Femur (tissue), 1 donor: ENCODE results near the gene RRP9.

Experiments used
- DNase-seq: peaks from one replicate; pipeline ENCODE4 v3.0.0-alpha.2; 2017

Gene RRP9

DNA sequence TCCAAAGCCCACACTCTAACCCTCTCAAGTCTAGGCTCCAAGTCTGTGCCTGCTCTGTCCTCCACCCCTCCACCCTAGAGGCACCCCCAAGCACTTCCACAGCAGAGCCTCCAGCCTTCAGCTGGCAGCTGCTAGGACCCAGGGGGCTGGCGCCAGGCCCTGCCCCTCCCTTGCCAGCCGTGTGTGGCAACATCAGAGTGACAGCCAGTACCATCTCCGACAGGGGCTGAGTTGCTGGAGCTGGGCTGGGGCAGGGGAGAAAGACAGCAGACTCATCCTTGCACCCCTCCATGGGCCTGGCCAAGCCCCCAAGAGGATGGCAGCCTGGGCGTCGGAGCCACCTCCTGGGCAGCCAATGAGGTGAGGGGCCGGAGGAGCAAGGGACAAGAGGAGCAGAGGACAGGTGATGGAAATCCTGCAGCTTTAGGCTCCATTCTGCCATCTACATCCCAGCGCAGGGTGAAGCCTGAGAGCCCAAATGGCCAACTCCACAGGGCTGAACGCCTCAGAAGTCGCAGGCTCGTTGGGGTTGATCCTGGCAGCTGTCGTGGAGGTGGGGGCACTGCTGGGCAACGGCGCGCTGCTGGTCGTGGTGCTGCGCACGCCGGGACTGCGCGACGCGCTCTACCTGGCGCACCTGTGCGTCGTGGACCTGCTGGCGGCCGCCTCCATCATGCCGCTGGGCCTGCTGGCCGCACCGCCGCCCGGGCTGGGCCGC, 13.6 kb upstream of the RRP9 start, which contains the start of gene GPR62:
Gene GPR62 (plus strand): TSS at position 207 of the 718 bp plus-strand sequence. CDS start 272 bp downstream, at position 479.
- DNase-seq, result no peak

DNA sequence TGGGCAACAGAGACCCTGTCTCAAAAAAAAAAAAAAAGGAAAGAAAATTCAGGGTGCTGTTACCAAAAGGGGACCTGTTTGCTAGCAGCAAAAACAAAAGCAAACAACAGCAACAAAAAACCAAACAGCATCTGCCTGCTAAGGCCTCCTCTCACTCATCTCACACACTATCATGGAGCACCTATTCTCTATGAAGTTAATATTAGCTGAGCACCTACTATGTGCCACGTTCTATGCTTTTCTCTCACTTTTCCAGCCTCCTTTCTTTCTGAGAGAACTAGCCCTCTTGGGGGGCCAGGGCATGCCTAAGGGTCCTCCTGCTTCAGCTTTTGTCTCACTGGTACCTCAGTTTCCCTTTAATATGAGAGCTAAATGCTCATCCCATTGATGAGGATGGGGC, 13.0 kb upstream of the RRP9 start:
- no peak for DNase-seq

- DNase-seq, result no peak
Observed at GRCh38 chr3:51954105-51954504, 12.4 kb upstream of the RRP9 start.

DNA sequence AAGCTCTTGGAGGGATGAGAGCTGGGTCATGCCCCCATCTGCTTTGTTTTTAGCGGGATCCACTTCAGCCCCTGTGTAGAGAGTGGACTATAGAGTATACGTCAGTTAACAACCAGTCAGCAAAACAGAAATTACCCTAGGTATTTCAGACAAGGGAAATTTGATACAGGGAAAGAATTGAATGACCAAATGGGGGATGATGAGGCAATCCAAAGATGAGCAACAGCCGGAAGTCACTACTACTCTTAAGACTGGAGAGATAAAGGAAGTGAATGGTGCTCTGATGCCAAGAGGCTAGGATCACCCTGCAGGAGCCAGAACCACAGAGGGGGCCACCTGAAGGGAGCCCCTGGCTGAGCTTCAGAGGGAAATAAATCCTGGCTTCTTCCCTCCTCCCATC, 11.7 kb upstream of the RRP9 start:
- no peak for DNase-seq

DNA sequence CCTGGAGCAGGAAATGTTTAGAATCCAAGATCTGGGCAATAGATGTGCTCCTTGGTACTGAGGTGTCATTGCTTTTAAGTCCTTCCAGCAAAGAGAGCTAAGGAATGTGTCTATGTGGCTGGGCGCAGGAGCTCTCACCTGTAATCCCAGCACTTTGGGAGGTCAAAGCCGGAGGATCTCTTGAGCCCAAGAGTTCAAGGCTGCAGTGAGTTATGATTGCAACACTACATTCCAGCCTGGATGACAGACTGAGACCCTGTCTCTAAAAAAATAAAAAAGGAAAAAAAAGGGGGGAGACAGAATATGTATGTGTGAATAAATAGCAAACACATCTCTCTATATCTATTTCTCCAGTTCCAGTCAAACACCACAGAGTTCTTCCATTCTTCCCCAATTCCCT, 9.2 kb upstream of the RRP9 start:
- no peak for DNase-seq

GRCh38 chr3:51949121-51949520, 7.4 kb upstream of the RRP9 start:
- DNase-seq, result no peak

DNA sequence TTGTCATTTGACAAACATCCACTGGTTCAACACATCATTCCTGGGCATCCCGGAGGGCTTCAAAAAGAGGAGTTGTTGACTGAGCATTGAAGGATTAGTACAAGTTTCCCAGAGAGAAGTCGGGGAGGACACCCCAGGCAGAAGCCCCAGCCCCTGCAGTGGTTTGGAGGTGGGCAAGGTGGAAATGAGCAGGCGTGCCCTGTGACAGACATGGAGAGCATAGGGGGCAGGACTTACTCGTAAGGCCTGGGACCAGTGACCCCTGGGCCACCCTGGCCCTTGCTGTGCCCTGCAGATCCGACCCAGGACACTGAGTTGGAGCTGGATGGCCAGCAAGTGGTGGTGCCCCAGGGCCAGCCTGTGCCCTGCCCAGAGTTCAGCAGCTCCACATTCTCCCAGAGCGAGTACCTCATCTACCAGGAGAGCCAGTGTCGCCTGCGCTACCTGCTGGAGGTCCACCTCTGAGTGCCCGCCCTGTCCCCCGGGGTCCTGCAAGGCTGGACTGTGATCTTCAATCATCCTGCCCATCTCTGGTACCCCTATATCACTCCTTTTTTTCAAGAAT, 6.4 kb upstream of the RRP9 start:
- peak; percentile 14 for DNase-seq

DNA sequence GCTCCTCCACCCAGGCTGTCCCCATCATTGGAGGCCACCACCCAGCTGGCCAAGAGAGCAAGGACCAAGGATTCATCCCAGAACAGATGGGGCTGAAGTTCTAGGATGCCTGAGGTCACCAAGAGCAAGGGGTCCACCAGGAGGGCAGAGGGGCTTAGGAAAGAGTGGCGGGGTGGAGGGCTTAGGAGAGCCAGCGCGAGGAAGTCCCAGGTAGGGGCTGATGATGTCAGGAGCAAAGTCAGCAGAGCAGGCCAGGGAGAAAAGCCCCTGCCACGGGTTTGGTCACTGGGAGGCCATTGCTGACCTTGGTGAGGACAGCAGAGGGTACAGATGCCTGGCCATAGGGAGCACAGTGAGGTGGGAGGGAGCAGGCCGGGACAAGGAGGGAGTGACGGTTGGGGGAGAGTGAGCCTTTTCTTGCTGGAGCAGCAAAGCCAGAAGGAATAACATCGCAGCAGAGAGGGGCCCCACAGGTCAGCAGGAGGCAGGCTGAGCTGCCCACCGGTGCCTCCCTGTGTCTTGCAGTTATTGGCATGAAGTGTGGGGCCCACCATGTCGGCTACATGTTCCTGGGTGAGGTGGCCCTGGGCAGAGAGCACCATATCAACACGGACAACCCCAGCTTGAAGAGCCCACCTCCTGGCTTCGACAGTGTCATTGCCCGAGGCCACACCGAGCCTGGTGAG, 5.7 kb upstream of the RRP9 start:
- DNase-seq, result no peak

- DNase-seq, result peak; percentile 16
Observed at GRCh38 chr3:51946796-51947195, 5.1 kb upstream of the RRP9 start.

DNA sequence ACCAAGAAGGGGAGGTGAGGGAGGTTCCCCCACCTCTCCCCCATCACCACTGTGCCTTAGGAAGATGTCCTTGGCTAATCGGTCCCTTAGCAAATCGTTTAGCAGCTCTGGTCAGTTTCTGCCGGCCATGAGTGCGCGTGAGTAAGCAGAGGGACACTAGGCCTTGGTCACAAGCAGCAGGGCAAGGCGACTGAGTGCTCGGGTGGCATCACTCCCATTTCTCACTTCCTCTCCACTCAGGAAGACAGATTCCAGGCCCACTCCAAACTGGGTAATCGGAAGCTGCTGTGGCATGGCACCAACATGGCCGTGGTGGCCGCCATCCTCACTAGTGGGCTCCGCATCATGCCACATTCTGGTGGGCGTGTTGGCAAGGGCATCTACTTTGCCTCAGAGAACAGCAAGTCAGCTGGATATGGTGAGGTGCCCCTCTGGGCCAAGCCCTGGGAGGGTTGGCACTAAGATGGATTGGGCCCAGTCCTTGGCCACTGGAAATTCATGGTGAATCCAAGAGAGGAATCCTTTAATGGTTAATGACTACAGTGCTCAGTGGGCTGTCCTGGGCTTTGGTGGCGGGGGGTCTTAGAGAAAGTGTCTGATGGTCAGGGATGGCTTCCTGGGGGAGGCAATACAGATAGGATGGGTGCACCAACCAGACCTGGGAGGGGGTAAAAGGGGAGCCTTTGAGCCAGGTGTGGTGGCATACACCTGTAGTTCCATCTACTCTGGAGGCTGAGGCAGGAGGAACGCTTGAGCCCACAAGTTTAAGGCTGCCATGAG, 4.4 kb upstream of the RRP9 start:
- DNase-seq, result peak; percentile 18

- peak; percentile 23 for DNase-seq
Observed at GRCh38 chr3:51945031-51945840, 3.5 kb upstream of the RRP9 start.

DNA sequence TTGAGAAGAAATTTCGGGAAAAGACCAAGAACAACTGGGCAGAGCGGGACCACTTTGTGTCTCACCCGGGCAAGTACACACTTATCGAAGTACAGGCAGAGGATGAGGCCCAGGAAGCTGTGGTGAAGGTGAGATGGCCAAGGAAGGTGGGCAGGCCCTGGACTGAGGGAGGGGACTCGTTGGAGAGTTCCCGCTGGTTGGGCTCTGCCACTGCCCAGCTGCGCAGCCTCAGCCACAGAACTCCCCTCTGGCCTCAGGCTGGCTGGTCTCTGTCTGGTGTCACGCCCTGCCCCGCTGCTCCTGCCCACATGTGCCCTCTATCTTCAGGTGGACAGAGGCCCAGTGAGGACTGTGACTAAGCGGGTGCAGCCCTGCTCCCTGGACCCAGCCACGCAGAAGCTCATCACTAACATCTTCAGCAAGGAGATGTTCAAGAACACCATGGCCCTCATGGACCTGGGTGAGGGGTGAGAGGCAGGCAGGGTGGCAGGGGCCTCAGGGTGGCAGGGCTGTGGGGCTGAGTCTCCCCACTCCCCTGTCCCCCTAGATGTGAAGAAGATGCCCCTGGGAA, 2.8 kb upstream of the RRP9 start:
- DNase-seq, result peak; percentile 17

GRCh38 chr3:51943451-51944391, 2.0 kb upstream of the RRP9 start:
- DNase-seq, result peak; percentile 30

GRCh38 chr3:51942603-51943450, 1.1 kb upstream of the RRP9 start:
- DNase-seq, result peak; percentile 49

DNA sequence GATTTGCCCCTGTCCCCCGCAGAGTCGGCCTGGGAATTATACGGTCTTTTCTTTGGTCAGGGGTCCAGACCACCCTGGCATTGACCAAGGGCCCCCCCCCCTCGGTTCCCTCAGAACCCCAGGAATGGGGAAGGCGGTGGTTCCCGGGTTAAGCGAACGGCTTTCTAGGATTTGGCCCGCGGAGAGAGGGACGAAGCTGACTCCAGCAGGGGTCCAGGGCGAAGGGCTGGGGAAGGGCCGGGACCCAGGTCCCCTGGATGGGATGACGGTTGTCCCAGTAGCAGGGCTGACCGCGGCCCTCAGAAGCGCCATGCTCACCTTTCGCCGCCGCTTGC, 274 bp downstream of the RRP9 start:
- no peak for DNase-seq

DNA sequence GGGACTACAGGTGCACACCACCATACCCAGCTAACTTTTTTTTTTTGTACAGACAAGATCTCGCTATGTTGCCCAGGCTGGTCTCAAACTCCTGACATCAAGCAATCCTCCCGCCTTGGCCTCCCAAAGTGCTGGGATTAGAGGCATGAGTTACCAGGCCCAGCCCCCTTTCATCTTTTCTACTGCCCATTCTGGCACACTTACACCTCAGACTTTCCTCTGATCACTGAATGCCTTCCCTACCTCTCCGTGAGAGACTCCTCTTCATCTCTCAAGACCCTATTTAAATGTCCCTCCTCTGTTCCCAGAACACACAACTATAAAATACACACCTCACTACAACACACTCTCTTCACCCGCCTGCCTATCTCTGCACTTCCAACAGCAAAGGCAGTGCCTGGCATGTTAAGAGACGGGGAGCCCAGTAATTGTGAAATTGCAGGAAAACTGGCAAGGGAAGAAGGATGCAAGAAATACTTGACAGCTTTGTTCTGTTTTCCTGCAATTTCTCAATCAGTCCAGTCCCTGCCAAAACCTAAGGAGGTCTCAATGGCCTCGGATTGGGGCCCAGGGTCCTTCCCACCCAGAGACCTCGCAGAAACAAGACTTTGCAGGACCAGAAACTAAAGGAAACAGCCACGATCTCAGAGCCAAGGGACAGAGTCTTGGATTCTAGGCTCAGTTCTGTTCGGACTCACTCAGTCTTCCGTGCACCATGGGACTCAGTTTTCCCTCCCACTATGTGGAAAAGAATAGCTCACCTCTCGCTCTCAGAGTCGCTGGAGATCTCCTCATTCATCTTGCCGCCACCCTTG, 849 bp downstream of the RRP9 start:
- DNase-seq, result no peak

GRCh38 chr3:51938780-51939425, 2.8 kb downstream of the RRP9 start:
- DNase-seq, result no peak

GRCh38 chr3:51937611-51938450, 3.9 kb downstream of the RRP9 start:
- no peak for DNase-seq
